Stimulated activated CD4-positive, alpha-beta T cell treated with anti-CD3 and anti-CD28 coated beads, Interleukin-12 subunit alpha, Interleukin-12 subunit beta, amount 100 ng/mL, for 48 hours (primary cell): ENCODE results near the gene NKD2.
"Not testable (repeated sequence)": the region's sequence is repeated elsewhere in the genome, so short reads cannot be mapped to it uniquely, and the experiment has no call there.

Source experiments
- DNase-seq, 3 donors: peaks; one replicate each; pipeline ENCODE4 v3.0.0-alpha.2; 2020; ENCODE audit warnings: low read depth in 2 of 3, low spot score in 1 of 3

The NKD2 gene

DNA sequence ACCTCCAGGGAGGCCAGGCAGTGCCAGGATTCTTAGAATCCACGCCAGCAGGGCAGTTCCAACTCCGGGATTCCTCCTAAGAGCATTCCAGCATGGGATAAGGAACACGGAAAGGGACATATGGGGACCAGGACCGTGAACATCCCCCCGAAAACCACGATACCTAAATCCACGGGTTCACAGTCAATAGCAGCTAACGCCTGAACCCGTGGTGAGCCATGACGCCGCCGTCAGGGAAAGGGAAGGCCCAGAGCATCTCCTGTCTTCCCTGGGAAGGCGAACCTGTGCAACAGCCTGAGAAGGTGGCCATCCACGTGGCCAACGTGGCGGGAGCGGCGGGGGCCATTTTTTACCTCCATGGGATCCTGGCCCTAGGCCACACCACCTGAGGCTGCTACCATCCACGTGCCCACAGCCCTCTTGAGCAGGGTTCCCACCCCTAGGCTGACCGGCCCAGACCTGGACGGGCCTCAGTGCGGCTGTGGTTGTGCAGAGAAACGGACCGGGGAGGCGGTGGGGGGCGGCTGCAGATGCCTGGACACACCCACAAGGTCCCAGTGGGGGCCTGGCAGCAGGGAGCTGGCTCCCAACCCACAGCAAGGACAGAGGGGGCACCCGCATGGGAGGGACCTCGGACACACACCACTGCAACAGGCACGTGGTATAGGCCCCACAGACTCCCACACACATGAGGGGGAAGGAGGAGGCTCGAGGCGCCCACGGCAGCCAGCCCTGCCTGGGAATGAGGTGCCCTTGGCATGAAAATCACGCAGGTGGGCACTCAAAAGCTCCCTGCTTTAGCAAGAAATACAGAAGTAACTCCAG lies 60.5 kb downstream of the NKD2 start:
- DNase-seq: no peak

DNA sequence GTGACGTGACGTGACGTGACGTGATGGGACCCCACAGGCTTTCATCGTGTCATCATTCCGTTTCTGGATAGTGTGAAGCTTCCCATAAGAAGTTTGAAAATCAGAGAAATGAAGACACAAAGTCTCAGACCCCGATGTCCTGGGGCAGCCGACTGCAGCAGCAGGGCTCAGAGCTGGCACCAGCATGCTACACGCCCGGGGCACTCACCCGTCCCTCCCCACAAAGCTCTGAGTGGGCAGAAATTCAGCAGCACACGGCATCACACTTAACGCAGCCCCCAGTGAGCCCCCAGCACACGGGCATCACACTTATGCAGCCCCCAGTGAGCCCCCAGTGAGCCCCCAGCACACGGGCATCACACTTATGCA lies 61.1 kb downstream of the NKD2 start:
- DNase-seq: no peak

DNA sequence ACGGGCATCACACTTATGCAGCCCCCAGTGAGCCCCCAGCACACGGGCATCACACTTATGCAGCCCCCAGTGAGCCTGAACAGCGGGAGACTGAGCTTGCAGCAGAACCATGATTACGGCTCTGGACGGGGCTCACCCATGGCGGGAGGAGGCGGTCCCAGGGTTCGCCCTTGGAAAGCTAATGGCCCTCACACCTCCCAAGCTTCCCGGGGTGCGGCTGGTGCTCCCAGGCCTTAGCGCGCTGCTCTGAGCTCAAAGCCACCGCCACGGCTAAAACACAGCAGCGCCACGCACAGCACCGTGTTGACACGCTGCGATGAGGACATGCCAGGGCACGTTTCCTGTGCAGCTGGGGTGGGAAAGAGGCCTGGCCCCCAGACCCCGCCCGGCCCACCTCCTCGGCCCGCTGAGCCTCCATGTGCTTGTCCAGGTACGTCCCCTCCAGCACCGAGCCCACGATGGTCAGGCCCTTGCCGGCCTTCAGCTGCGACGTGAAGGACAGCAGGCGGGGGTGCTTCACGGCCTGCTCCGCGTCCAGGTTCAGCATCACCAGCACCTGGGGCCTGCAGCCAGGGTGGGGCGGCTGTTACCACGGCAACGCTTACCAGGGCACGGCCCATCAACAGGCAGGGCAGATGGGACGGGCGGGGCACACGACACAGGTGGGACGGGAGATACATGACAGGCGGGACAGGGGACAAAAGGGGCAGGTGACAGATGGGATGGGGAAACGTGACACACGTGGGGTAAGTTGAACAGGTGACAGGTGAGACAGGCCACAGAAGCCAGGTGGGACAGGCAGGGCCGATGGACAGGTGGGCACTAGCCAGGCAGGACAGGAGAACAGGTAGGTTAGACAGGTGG lies 64.9 kb downstream of the NKD2 start:
- no peak for DNase-seq

DNA sequence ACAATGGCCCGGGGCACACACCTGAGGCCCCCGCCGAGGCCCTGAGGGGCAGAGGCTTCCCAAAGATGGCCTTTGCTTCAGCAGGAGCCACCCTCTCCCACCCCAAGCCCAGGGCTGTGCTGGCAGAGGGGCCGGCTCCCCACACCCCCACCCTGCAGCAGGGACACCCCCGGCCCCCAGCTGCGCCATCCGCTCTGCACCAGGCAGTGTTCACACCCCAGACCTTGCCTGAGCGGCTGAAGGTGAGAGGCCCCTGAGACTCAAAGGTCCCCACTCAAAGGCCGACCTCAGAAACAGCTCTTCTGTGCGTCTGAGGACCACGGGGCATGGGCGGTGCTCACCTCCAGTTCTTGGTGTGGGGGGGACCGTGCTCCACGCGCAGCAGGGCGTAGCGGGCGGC lies 65.6 kb downstream of the NKD2 start:
- DNase-seq: no peak

DNA sequence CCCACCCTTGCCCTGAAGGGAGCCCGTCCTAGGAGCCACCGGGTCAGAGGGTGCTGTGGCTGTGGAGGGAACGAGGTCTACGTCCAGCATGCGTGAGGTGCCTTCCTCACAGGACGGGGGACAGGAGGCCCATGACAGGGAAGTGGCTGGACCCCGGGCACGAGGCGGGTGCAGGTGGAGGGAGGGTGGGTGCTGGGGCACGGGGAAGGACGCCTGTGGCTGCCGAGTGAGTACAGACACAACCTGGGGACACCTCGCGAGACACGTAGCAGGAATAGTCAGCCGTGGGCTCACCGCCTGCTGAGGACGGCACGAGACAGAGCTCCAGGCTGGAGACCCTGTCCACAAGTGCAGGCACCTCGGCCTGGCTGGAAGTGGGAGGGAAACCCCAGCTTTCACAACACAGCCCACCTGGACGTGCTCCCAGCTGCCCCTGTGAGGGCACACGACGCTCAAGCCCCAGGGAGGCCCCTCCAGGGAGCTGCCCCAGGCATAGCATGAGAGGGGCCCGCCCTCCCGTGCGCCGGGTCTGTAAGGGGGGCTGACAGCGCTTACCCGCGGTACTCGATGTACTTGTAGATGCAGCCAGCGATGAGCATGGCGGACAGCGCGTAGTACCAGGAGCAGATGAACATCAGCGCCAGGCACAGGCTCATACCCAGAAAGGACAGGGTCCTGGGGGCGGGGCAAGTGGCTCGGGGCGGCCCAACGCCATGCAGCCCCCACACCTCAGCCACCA lies 66.4 kb downstream of the NKD2 start:
- DNase-seq: no peak

DNA sequence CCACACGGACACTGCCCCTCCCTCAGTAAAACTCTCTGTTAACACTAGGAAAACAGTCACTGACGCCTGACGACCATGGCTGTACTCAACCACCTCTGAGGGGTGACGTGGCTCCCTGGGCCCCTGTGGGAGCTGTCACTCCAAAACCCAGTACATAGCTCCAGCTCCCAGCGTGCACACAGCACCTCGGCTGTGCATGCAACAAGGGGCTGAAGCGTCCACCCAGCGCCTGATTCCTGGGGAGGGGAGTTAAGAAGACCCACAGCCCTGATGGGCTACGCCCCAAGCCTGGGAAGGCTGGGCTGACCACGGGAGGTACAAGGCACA lies 66.9 kb downstream of the NKD2 start:
- DNase-seq: no peak

DNA sequence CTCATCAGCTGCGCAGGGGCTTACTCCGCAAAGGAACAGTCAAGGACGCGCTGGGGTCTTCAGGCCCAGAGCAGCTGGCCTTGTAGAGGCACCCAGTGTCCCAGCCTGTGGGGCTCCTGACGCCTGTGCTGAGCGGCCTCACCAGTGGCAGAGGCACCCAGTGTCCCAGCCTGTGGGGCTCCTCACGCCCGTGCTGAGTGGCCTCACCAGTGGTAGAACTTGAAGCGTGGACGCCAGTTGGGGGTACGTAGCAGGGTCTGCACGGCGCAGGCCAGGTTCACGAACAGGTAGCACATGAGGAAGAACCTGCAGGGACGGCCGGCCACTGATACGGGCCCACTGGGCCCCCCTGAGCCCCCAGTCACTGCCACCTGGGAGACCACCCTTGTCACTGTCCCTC lies 67.3 kb downstream of the NKD2 start:
- DNase-seq: no peak

DNA sequence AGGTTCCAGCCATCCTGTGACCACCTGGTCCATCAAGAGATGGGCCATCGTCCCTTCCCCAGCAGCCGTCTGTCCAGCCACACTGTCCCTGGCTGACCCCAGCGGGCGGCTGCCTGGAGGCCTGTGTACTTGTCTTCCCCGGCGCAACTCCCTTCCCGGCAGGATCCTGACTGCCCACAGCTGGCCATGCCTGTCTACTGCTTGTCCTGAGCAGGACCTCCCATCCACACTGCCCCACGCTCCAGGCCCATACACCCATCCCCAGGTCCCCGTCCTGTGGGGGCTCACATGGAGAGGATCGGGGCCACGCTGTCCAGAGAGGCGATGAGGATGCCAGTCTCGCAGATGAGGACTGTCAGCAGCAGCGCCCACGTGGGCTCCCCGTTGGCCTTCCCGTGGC lies 67.8 kb downstream of the NKD2 start:
- no peak for DNase-seq

DNA sequence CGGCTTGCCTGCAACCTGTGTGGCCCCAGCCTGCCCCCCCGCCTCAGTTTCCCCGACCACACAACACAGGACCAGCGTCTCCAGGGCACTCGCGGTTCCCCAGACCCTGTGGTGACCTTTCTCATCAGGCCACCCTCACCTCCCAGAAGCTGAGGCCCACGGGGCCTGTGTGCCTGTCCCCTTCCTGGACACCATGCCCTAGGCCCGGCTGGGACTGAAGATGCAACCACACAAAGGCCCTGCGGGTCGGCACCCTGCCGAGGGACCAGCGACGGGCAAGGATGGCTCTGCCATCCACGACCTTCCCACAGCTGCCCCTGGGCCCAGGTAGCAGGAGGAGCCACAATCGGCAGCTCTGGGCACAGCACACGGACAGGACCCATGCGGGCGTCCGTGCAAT lies 68.4 kb downstream of the NKD2 start:
- no peak for DNase-seq

DNA sequence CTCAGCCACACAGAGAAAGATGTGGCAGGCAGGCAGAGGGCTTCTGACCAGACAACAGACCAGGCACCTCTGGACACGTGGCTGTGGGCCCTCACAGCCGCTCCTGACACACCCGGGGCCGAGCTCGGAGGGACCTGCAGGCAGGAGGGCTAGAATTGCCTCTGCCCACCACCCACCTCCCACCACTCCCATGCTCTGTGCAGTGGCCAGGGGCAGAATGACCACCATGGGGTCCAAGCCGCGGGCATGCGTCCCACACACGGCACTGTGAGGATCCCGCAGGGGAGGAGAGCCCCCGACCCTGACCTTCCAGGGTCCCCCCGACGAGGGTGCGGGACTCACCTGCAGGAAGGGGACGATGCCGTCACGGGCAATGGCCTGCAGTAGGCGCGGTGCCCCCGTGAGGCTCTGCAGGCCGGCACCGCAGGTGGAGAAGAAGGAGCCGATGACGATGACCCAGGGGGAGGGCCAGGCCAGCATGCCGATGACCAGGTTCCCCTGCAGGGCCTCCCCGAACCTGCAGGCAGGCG lies 69.0 kb downstream of the NKD2 start:
- no peak for DNase-seq

DNA sequence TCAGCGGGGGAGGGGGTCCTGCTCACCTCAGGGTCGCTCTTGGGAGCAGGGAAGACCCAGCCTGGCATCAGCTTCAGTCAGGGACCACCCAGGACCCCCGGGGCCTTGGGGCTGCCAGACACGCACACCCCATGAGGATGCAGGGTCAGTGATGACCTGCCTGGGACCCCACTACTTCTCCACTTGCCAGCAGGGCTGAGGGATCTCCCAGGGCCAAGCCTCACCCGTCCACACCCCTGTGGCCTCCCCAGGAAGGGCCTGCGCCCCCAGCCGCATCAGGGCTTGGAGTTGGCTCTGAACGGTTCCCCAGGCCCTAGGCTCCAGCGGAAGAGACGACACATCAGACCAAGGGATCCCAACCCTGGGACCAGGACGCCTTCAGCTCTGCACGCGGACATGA lies 69.6 kb downstream of the NKD2 start:
- DNase-seq: no peak

DNA sequence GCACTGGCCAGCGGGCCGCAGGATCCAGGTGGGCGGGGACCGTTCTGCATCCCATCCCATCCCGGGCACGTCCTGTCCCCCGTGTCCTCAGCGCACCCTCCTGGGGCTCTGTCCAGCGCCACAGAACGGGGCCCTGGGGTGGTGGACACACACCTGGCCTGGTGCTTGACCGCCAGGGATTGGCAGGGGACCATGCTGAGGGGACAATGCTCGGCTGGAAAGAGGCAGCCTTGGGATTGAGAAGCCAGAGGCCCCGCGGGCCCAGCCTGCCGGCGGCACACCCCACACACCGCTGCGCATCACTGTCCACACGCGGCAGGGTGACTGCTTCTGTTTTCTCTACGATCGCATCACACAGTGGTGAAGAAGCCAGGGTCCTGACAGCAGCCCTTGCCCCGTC lies 70.2 kb downstream of the NKD2 start:
- no peak for DNase-seq

DNA sequence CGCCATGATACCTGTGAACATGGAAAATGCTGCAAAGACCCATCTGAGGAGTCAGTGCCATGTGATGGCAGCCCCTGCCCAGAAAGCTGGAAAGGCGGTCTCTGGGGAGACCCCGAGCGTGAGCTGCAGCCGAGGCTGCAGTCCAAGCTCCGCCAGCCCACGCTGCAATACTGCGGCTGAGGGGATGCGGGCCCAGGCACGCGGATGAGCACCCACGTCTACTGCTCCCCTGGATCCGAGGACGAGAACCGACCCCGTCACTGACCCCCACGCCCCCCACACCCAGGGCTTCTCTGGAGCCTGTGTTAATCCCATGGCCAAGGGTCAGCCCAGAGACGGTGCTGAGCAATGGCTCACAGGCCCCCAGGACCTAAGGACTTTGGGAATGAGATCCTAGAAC lies 70.9 kb downstream of the NKD2 start:
- no peak for DNase-seq

DNA sequence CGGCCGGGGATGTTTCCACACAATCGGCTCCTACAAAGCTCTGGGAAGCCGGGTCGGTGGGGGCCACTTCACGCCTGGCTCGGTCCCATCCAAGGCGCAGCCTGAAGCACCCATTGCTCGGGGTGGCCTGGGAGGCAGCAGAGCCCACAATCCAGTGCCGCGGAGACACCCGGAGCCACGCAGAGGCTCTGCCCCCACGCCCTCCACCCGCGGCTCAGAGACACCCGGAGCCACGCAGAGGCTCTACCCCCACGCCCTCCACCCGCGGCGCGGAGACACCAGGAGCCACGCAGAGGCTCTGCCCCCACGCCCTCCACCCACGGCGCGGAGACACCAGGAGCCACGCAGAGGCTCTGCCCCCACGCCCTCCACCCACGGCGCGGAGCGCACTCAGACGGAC lies 71.4 kb downstream of the NKD2 start:
- no peak for DNase-seq

DNA sequence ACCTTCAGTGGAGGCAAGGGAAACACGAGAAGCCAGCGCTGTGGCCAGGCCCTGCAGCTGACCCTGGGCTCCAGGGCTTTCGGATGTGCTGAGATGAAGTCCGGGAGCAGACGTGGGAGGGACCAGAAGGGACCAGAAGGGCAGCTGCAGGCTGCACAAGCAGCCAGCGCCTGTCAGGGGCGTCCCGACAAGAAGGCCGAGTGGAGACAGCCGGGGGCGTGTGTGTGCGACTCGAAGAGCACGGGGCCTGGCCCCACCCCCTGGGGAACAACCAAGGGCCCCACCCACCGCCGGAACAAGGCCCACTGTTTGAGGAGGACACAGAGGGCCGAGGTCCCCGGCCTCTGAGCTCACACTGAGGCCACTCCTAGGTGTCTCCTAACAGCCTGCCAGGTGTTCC lies 71.8 kb downstream of the NKD2 start:
- DNase-seq: no peak

DNA sequence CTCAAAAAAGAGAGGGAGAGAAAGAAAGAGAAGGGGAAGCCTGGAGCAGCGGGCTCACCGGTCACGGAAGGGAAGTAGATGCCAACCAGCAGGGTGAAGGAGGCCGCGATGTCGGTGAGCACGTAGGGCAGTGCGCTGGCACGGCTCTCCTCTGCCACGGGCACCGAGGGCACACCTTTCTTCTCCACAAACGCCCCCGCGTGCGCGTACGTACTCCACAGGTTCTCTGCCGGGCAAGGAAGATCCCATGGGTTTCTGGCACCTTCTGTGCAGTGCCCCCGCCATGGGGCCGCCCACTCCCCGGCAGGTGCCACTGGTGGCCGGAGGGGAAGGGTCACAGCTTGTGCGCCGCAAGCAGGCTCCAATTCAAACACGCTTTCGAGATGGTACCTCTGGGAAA lies 72.9 kb downstream of the NKD2 start:
- no peak for DNase-seq

DNA sequence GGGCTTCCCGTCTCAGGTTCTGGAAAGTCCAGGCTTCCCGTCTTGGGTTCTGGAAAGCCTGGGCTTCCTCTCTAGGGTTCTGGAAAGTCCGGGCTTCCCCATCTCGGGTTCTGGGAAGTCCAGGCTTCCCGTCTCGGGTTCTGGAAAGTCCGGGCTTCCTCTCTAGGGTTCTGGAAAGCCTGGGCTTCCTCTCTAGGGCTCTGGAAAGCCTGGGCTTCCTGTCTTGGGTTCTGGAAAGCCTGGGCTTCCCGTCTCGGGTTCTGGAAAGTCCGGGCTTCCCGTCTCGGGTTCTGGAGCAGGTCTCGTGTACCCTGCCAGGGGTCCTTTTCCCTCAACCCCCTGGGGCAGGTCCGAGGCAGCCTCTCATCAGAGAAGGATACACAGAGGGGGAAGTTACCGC lies 74.4 kb downstream of the NKD2 start:
- DNase-seq: not testable (repeated sequence)

DNA sequence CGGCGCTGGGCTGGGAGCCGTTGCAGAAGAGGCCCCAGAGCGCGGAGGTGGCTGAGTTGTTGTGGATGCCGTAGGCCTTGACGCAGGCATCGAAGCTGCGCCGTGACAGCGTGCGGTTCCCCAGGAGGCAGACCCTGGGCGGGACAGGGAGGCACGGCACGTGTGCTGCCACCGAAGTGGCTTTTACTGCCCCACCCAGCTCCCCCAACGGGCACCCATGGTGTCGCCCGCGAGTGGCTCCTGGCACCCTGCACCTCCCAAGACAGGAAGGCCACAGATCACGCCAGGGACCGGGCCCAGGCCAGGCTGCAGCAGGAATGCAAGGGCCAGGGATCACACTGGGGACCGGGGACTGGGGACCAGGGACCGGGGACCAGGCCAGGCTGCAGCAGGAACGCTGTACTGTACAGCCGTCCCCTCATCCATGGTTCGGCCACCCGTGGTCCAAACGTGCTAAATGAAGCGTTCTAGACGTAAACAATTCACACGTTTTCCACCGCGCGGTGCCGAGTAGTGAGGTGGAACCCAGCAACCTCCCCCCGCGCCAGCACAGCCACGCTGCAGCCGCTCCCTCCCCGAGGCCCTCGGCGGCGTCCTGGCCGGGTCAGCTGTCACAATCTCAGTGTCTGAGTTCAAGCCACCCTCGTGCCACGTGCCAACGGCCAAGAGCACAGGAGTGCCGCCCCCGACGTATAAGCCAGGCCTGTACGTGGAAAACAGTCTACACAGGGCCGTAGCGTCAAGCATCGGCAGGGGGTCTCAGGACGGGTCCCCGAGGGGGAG lies 75.4 kb downstream of the NKD2 start:
- no peak for DNase-seq

DNA sequence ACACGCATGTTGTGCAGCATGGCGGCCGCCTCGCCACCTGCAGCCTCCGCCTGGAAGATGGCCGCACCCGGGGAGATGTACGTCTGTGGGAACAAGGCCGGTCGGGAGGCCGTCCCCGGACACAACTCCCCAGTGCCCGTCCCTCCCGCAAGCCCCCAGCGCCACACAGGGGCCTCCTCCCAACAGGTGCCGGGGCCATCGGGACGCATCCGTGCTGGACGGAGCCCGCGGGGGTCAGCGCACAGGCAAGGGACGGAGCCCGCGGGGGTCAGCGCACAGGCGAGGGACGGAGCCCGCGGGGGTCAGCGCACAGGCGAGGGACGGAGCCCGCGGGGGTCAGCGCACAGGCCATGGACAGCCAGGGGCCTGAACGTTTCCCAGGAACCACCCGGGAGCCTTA lies 76.8 kb downstream of the NKD2 start:
- no peak for DNase-seq

DNA sequence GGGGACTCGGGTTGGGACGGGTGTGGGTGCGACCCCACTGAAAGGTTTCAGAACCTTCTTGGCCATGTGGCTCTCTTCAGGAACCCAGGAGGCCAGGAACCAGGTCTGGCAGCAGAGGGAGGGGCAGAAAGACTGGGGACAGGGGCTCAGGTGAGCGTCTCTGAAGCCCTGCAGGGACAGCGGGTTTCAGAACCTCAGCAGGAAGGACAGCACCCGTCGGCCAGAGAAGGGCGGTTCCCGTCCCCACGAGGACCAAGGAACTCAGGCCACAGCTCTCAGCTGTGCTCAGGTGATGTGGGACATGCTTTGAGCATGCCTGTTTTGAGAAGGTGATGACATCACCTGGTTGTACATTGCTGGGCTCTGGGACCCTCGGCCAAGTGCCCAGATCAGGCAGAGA lies 77.5 kb downstream of the NKD2 start:
- DNase-seq: no peak

DNA sequence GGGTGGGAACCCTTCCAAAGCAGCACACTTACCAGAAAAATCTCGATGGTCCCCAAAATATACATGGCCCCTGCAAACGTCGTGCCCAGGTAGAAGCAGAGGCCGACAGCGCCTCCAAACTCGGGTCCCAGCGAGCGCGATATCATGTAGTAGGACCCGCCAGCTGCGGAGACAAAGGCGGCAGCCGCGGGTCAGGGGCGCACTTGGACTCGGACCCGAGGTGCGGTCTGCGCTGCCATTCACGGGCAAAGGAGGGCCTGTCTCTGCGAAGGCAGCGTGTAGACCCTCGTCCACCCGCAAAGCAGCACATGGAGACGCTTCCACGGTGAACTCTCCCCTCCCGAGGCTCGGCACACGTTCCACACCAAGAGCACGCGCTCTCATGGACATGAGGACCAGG lies 78.3 kb downstream of the NKD2 start:
- DNase-seq: no peak
